ENCODE measurements around the gene CD99L2. TPM values are rescaled to one million over a fixed set of nuclear protein-coding genes. Genes with fewer than 3 reads are reported as not detected.
A peak's percentile ranks its signal among the peaks of the same experiment; 100 is the strongest.

The CD99L2 gene
- total RNA-seq (2014; rRNA removed; shearing (Covaris generic); ENCODE audit: low replicate concordance), result 39.1 and 54.7 TPM in 2 replicates

GRCh38 chrX:150898343-150899190 lies at the start of gene CD99L2:
Gene CD99L2 (minus strand): TSS chrX:150898668. CDS start chrX:150898588, 80 bp downstream.
- Histone ChIP-seq H3K9me3 (no peaks in the 10 kb centered on the region), H3K36me3 (no peaks in the 10 kb centered on the region), H3K27me3 (no peaks in the 10 kb centered on the region), H3K4me3 (peak within 1 kb of the TSS; percentile 63)
- peak; percentile 86 for DNase-seq

- Histone ChIP-seq H3K36me3 (no peaks in the 10 kb centered on the region), H3K9me3 (no peaks in the 10 kb centered on the region), H3K27me3 (no peaks in the 10 kb centered on the region), H3K4me3 (no peak overlapping the region)
- DNase-seq, result no peak
These were observed 45.8 kb upstream of the CD99L2 start for GRCh38 chrX:150944233-150944632.

GRCh38 chrX:150942942-150943594 lies 44.6 kb upstream of the CD99L2 start:
- no peak overlapping the region for H3K4me3 ChIP-seq
- H3K9me3 ChIP-seq, result no peaks in the 10 kb centered on the region
- H3K36me3 ChIP-seq, result no peaks in the 10 kb centered on the region
- DNase-seq, result no peak
- no peaks in the 10 kb centered on the region for H3K27me3 ChIP-seq

GRCh38 chrX:150941580-150941979 lies 43.1 kb upstream of the CD99L2 start:
- no peak overlapping the region for H3K4me3 ChIP-seq
- DNase-seq, result no peak
- no peaks in the 10 kb centered on the region for H3K9me3 ChIP-seq
- no peaks in the 10 kb centered on the region for H3K36me3 ChIP-seq
- no peaks in the 10 kb centered on the region for H3K27me3 ChIP-seq

- H3K27me3 ChIP-seq, result no peaks in the 10 kb centered on the region
- H3K36me3 ChIP-seq, result no peaks in the 10 kb centered on the region
- DNase-seq, result no peak
- H3K9me3 ChIP-seq, result no peaks in the 10 kb centered on the region
- H3K4me3 ChIP-seq, result no peak overlapping the region
These were observed 42.5 kb upstream of the CD99L2 start for GRCh38 chrX:150940844-150941495.

GRCh38 chrX:150936556-150936955 lies 38.1 kb upstream of the CD99L2 start:
- no peak for DNase-seq
- no peaks in the 10 kb centered on the region for H3K36me3 ChIP-seq
- no peaks in the 10 kb centered on the region for H3K9me3 ChIP-seq
- no peak overlapping the region for H3K4me3 ChIP-seq
- no peaks in the 10 kb centered on the region for H3K27me3 ChIP-seq

- DNase-seq, result peak; percentile 45
- H3K36me3 ChIP-seq, result no peaks in the 10 kb centered on the region
These were observed 37.0 kb upstream of the CD99L2 start for GRCh38 chrX:150935467-150935866.

GRCh38 chrX:150934453-150934852 lies 36.0 kb upstream of the CD99L2 start:
- DNase-seq, result peak; percentile 66
- Histone ChIP-seq H3K4me3 (no peak overlapping the region), H3K9me3 (no peaks in the 10 kb centered on the region), H3K36me3 (no peaks in the 10 kb centered on the region), H3K27me3 (no peaks in the 10 kb centered on the region)

More at GRCh38 chrX:150935467-150935866, 37.0 kb upstream of the CD99L2 start:
- Histone ChIP-seq H3K27me3 (no peaks in the 10 kb centered on the region), H3K9me3 (no peaks in the 10 kb centered on the region), H3K4me3 (no peak overlapping the region)

GRCh38 chrX:150933945-150934350 lies 35.5 kb upstream of the CD99L2 start:
- Histone ChIP-seq H3K36me3 (no peaks in the 10 kb centered on the region), H3K27me3 (no peaks in the 10 kb centered on the region), H3K9me3 (no peaks in the 10 kb centered on the region), H3K4me3 (no peak overlapping the region)
- no peak for DNase-seq

GRCh38 chrX:150929058-150929457 lies 30.6 kb upstream of the CD99L2 start:
- no peaks in the 10 kb centered on the region for H3K36me3 ChIP-seq
- no peaks in the 10 kb centered on the region for H3K27me3 ChIP-seq
- H3K9me3 ChIP-seq, result no peaks in the 10 kb centered on the region
- no peak overlapping the region for H3K4me3 ChIP-seq
- no peak for DNase-seq

- no peak for DNase-seq
- H3K36me3 ChIP-seq, result no peaks in the 10 kb centered on the region
- H3K9me3 ChIP-seq, result no peaks in the 10 kb centered on the region
These were observed 28.3 kb upstream of the CD99L2 start for GRCh38 chrX:150926791-150927190.

GRCh38 chrX:150926304-150926703 lies 27.8 kb upstream of the CD99L2 start:
- no peak for DNase-seq
- Histone ChIP-seq H3K4me3 (no peak overlapping the region), H3K27me3 (no peaks in the 10 kb centered on the region), H3K36me3 (no peaks in the 10 kb centered on the region), H3K9me3 (no peaks in the 10 kb centered on the region)

More at GRCh38 chrX:150926791-150927190, 28.3 kb upstream of the CD99L2 start:
- H3K27me3 ChIP-seq, result no peaks in the 10 kb centered on the region
- H3K4me3 ChIP-seq, result no peak overlapping the region

GRCh38 chrX:150919401-150919800 lies 20.9 kb upstream of the CD99L2 start:
- H3K27me3 ChIP-seq, result no peaks in the 10 kb centered on the region
- H3K36me3 ChIP-seq, result no peaks in the 10 kb centered on the region
- no peak for DNase-seq
- no peaks in the 10 kb centered on the region for H3K9me3 ChIP-seq
- no peak overlapping the region for H3K4me3 ChIP-seq

GRCh38 chrX:150913511-150913910 lies 15.0 kb upstream of the CD99L2 start:
- Histone ChIP-seq H3K9me3 (no peaks in the 10 kb centered on the region), H3K36me3 (no peaks in the 10 kb centered on the region), H3K27me3 (no peaks in the 10 kb centered on the region), H3K4me3 (no peak overlapping the region)
- no peak for DNase-seq

GRCh38 chrX:150907474-150907873 lies 9.0 kb upstream of the CD99L2 start:
- DNase-seq, result no peak
- no peaks in the 10 kb centered on the region for H3K36me3 ChIP-seq
- H3K27me3 ChIP-seq, result no peaks in the 10 kb centered on the region
- H3K4me3 ChIP-seq, result no peak overlapping the region
- H3K9me3 ChIP-seq, result no peaks in the 10 kb centered on the region

GRCh38 chrX:150906694-150907093 lies 8.2 kb upstream of the CD99L2 start:
- DNase-seq, result no peak
- no peaks in the 10 kb centered on the region for H3K27me3 ChIP-seq
- no peaks in the 10 kb centered on the region for H3K36me3 ChIP-seq
- no peaks in the 10 kb centered on the region for H3K9me3 ChIP-seq
- H3K4me3 ChIP-seq, result no peak overlapping the region

- Histone ChIP-seq H3K4me3 (no peak overlapping the region), H3K36me3 (no peaks in the 10 kb centered on the region), H3K9me3 (no peaks in the 10 kb centered on the region), H3K27me3 (no peaks in the 10 kb centered on the region)
- DNase-seq, result no peak
These were observed 6.8 kb upstream of the CD99L2 start for GRCh38 chrX:150905293-150905692.

All from MG63 (cell line).